NAMALWA (cell line): ENCODE data around the gene IRF2BP2.
"Not testable (repeated sequence)": the region's sequence is repeated elsewhere in the genome, so short reads cannot be mapped to it uniquely, and the experiment has no call there.

Experiments used
- DNase-seq: peaks from one replicate; pipeline ENCODE4 v3.0.0-alpha.2; 2015; ENCODE audit warnings: low spot score

IRF2BP2 gene

GRCh38 chr1:234601301-234602017, 8.5 kb downstream of the IRF2BP2 start:
- DNase-seq, result peak; percentile 81

GRCh38 chr1:234600418-234601281, 9.3 kb downstream of the IRF2BP2 start:
- DNase-seq, result peak; percentile 67

GRCh38 chr1:234599617-234600417, 10.2 kb downstream of the IRF2BP2 start:
- DNase-seq, result peak; percentile 88

- DNase-seq, result no peak
Measured at GRCh38 chr1:234598974-234599616, 10.9 kb downstream of the IRF2BP2 start.

GRCh38 chr1:234597894-234598293, 12.1 kb downstream of the IRF2BP2 start:
- DNase-seq, result peak; percentile 87

GRCh38 chr1:234595899-234596298, 14.1 kb downstream of the IRF2BP2 start:
- DNase-seq, result no peak

- DNase-seq, result not testable (repeated sequence)
Measured at GRCh38 chr1:234594575-234594974, 15.4 kb downstream of the IRF2BP2 start.

GRCh38 chr1:234593771-234594504, 16.0 kb downstream of the IRF2BP2 start:
- DNase-seq, result no peak

- DNase-seq, result no peak
Measured at GRCh38 chr1:234593109-234593508, 16.9 kb downstream of the IRF2BP2 start.

- no peak for DNase-seq
Measured at GRCh38 chr1:234592240-234592639, 17.7 kb downstream of the IRF2BP2 start.

GRCh38 chr1:234591131-234591530, 18.8 kb downstream of the IRF2BP2 start:
- no peak for DNase-seq

- DNase-seq, result no peak
Measured at GRCh38 chr1:234589854-234590620, 19.9 kb downstream of the IRF2BP2 start.

GRCh38 chr1:234589064-234589800, 20.7 kb downstream of the IRF2BP2 start:
- no peak for DNase-seq

GRCh38 chr1:234588386-234588785, 21.6 kb downstream of the IRF2BP2 start:
- no peak for DNase-seq

- DNase-seq, result no peak
Measured at GRCh38 chr1:234586892-234587485, 23.0 kb downstream of the IRF2BP2 start.

GRCh38 chr1:234586304-234586703, 23.7 kb downstream of the IRF2BP2 start:
- DNase-seq, result no peak

- DNase-seq, result no peak
Measured at GRCh38 chr1:234585330-234586055, 24.5 kb downstream of the IRF2BP2 start.

GRCh38 chr1:234584926-234585325, 25.1 kb downstream of the IRF2BP2 start:
- DNase-seq, result no peak

GRCh38 chr1:234584420-234584805, 25.6 kb downstream of the IRF2BP2 start:
- DNase-seq, result no peak
